Stimulated activated CD4-positive, alpha-beta T cell treated with anti-CD3 and anti-CD28 coated beads, Interleukin-12 subunit alpha, Interleukin-12 subunit beta, amount 100 ng/mL, for 48 hours (primary cell): ENCODE data around the gene ZDHHC22.

Experiments used
- DNase-seq, 3 donors: peaks; one replicate each; pipeline ENCODE4 v3.0.0-alpha.2; 2020; ENCODE audit warnings: low read depth in 2 of 3, low spot score in 1 of 3

ZDHHC22 gene

DNA sequence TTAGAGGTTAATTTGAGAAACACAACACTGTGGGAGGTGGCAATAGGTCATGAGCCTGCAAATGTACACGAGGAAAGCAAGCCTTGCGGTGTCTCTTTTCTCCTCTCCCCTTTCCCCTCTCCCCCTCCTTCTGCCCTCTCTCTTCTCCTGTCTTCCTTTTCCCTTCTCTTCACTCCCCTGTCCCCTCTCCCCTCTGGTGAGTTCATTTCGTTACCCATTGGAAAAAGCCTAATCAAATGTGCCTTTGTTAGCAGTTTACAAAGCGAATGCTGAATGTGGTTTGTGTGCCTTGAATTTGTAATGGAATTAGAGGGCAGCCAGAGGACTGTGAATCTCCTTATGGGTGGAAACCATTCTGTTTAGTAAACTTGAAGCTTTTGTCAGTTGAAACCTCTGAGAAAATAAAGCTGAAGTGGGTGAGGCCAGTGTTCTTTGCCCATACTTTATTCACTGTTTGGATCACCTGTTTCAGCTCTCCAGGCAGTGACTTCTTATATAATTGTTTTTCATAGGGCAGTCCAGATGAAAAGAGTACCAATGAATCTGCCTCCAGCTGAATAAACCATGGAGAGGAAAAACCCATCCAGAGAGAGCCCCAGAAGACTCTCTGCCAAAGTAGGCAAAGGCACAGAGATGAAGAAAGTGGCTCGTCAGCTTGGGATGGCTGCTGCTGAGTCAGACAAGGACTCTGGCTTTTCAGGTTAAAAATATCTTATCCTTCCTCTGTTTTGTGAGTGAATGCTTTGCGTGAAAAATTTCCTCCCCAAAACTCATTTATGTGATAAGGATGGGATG is 36.2 kb downstream of the ZDHHC22 start:
- no peak for DNase-seq

DNA sequence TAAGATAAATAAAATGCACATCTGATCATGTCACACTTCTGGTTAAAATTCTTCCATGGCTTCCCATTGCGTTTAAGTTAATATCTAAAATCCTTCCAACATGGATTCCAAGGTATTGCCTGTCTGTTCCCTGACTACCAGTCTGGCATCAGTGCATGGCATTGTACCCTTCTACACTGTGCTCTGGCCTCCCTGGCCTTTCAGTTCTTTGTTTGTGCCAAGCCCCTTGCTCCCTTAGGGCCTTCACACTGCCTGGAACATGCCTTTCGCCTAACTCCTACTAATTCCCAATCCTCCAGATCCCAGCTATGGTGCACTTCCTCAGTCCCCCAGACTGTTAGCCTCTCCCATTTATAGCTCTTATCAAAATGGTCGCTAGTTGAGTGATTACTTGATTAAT is 37.2 kb downstream of the ZDHHC22 start:
- DNase-seq, result no peak

DNA sequence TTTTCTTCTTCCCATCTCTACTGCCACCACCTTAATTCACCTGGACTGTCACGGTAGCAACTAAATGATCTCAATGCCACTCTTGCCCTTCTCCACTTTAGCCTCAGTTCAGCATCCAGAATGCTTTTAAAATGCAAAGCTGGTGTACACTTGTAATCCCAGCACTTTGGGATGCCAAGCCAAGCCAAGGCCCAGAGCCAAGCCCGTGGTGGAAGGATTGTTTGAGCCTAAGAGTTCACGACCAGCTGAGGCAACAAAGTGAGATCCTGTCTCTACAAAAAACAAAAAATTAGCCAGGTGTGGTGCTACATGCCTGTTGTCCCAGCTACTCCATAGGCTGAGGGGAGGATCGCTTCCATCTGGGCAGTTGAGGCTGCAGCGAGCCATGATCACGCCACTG is 37.6 kb downstream of the ZDHHC22 start:
- no peak for DNase-seq

DNA sequence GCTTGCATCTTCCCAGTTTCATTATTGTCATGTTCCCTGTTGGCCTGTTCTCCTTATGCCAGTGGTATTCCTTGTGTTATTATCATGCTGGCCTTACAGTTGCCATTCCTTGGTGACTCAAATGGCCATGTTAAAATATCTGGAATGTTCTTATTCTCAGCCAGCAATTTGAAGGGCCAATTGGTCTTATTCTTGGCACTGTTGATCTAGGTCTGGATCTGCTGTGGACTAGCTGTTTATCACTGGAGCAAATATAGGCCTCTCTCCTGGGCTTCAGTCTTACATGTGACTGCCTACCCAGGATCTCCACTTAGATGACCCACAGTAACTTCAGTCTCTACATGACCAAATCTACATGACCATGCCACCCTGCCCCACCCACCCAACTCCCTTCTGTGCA is 38.1 kb downstream of the ZDHHC22 start:
- DNase-seq, result no peak

DNA sequence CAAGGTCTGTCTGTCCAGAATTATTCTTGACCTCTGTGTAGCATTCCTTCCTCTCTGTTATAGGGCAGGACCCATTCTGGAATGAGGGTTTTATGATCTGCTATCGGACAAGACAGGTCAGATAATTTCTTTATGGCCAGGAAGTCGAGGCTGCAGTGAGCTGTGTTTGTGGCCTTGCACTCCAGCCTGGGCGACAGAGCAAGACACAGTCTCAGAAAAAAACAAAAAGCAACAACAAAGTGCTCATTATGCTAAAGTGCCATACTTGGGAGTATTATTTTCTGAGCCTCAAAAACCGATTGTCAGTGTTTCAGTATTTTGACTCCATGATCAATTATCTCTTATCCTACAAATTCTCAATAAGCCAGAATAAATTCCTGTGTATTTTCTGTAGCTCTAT is 39.4 kb downstream of the ZDHHC22 start:
- no peak for DNase-seq

DNA sequence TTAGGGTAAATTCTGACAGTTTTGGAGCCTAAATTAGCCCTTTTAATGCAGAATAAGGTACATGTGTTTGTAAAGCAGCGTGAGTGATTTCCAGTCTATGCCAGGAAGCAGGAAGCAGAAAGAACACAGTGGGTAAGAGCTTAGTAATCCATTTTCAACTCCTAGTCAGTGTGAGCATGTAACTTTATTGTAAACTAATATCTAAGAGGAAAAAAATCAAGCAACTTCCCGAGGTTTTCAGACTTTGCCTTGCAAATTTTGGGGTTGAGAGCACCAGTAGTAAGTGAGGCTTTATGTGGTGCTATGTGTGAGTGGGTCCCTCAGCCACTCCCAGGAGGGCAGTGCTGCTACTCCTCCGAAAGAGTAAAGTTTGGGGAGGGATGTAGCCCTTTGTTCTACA is 40.6 kb downstream of the ZDHHC22 start:
- DNase-seq, result no peak

DNA sequence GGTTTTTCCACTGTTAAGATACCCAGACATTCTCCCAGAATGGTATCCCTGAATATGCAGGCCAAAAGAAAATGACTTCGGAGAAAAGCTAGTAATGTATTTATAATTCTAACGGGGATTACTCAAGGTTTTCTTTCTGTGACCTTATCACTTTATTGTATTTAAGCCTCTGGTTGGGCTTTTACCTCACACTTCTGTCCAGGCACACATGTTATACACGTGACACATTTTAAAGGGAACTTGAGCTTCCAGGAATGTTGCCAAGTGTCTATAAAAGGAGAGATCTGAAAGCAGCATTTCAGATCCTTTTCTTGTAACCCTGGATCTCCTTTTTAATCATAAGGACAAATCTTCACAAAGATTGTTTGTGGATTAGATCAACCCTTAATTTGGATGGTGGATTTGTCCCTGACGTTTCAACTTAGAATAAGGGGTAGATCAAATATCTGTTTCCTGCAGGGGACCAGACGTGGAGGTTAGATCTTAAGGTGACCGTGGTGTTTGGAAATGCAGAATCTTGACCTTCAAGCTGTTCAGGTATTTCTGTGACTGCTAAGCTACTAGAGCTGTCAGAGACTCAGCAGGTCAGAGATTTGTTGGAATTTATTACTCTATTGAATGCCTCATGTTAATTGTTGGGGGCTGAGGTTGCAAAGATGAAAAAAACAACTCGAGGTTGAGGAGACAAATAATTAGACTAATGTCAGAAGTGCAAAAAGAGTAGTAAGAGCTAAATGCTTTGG is 42.0 kb downstream of the ZDHHC22 start:
- DNase-seq, result no peak

DNA sequence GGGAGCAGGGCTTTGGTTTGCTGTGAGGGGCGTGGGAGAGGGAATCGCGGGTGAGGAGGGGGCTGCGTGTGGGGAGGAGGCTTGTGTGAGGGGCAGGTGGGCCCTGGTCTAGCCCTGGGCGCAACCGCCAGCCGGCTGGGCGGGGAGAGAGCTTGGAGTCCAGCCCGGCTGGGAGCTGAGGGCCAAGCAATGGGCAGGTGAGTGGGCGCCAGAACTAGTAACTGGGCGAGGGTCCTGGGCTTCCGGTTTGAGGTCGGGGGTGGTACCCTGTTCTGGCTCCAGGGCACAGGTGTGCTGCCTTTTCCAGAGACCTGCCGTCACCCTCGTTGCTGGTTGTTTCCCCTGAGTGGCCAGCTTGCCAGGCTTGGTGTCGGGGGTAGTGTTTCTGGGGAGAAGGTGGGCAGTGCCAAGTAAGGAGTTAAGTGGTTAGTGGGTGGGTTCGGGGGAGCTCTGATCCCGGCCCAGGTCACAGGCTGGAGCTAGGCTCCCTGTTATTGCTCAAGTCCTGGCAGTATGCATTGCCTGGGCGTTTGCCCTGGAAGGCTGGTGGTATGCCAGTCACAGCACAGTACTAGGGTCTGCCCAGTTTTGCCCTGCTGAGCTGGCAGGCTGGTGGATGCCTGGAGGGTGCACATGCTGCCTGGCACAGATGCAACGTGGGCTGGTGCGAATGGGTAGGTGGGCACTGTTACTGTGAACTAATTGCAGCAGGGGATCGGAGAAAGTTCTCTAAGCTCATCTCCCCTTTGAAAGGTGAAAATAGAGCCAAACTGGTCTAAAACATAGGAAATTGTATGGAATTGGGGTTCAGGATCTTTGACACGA is 42.9 kb downstream of the ZDHHC22 start:
- peak in 2 of 3 donors; percentile 8 to 10 for DNase-seq

DNA sequence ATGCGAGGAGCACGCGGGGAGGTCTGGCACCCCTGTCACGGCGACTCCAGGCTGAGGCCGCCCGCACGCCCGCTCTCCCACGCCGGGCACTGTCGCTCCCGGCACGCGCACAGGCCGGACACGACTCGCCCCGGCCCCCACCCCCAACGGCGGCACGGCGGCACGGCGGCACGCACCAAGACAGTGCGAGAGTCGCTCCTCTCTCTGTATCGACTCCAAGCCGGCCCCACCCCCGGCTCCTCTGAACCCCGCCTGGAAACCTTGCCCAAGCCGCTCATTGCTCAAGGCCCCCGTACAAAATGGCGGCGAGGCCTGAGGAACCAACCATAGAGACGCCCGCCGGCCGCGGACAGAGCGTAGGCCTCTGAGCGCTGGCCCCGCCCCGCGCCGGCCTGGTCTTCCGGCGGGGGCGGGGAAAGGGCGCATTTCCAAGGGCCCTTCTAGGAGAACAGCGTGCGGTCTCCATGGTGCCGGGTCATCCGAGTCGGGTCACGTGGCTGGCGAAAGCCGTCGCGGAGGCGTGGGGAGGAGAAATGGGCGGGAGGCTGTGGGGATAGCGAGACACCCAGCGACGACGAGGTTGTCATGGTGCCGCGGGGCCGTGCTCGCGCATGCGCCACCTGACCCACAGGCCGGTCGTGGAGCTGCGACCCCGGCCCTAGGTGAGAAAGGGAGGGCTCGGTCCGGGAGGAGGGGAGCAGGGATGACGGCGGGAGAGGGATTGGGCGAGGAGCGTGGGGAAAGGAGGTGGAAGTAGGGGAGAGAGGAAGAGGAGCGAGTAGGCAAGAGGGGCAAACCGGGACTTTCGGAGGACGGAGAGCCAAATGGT is 43.7 kb downstream of the ZDHHC22 start, which contains the start of gene CIPC:
Gene CIPC, plus strand, starts transcription at position 559 of the 829 bp plus-strand sequence. CDS start 7,451 bp downstream, outside the sequence.
- peak; percentile 98 to 99 (median 99) for DNase-seq

DNA sequence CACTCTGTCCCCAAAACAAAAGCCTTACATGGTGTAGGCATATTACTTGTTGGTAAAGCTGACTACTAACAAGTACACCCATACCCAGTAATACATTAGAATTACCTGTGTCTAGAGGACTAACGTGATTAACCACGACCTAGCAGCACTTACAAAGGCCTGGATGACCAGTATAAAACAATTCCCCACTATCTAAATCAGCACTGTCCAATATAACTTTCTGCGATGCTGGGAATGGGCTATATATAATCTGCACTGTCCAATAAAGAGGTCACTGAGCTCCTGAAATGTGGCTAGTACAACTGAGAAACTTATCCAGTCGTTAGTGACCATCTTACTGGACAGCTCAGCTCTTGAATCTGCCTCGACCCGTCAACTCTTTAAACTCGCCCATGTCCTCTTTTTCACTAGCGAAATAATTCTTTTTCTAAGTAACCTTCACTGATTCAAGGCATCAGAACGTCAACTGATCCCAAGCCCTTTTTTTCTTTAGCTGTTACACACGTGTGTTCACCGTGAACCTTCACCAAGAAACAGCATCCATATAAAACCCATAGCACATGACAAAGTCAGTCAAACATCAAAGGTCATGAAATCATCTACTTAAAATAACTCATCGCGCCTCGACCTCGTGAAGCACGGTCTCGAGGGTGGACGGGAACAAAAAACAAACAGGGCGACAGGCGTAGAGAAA is 44.4 kb downstream of the ZDHHC22 start:
- DNase-seq, result no peak

DNA sequence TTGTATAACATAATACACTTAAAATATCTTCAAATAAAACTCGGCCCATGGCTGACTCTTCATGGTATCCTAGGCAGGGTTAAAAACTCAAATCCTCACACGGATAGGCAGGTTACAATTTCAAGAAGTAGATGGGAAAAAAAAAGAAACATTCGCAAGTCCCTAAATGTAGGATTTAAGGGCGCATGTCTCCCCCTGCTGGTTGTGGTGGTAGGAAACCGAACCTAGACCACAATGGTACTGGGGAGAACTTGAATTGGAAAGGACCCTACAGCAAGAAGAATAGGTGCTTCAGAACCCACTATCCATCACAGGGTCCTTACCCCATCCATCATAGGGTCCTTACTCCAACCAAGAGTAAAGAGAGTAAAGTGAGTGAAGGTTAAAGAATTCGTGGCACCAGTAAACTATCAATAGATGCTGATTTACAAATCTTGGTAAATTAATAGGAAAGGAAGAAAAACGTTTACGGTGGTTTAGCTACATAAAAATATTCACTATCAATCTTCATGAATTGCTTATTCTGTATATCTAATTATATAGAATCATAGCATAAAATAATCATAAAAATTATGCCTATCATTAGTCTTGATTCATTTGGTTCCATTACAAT is 46.8 kb downstream of the ZDHHC22 start:
- peak; percentile 65 to 75 (median 70) for DNase-seq

DNA sequence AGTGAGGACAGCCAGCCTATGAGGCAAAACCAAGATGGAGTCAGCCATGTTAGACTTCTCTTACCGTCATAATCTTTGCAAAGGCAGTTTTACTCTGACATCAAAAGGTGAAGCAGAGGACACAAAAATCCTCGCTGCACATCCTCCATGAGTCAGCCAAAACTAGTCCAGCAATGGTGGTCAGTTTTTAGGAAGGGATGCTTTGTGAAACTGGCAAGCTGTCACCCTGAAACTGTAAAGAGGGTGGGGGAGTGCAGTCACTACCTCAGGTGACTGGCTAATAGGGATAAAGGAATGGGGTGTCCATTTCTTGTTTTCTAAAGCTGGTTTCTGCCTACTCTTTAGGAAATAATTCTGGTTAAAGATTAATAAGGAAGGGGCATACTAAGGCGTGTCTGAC is 48.9 kb downstream of the ZDHHC22 start:
- DNase-seq, result no peak

DNA sequence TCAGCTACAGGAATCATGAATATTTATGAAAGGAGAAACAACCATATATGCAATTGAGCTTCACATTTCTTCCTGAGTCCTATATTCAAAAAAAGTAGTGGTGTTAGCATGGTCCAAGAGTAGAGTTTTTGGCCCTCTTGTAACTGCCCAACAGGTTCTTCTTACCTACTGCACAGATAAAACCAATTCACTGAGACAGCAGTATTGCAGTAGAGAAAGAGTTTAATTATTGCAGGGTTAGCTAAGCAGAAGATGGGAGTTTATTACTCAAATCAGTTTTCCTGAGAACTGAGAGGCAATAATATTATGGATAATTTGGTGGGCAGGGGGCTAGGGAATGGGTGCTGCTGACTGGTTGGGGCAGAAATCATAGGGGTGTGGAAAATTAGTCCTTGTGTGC is 50.1 kb downstream of the ZDHHC22 start:
- DNase-seq, result no peak

DNA sequence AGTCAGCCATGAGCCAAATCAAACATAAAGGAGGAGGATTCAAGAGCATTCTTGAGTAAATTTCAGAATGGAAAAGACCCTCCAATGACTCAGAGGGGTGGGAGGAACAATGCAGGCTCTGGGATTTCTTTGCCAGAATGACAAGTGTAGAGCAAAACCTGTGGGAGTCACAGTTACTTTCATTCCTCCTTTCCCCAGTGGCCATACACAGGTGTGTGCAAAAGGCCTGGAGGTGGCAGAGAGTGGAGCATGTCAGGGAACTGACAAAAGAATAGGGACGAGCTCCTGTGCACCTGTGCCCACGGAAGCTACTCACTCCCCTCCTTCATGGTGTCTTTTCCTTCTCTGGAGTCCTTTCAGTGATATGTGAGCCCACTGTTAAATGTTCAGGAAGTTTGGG is 52.9 kb downstream of the ZDHHC22 start:
- no peak for DNase-seq

DNA sequence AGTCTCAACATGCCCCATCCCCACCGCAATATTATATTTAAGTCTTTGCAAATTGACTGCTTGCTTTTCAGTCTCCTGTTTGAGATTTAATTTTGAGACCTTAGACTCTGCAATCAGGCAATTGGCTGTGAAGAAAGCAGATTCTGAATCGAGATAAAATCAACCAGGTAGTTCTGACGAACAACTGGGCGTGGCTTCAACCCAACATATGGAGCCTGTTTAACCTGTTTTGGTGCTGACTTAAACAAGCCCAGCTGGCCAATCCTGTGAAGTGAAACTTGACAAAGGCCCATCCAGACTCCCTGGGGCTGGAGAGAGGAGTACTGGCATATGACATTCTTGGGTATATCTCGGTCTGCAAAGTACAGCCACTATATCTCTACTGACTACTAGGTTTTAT is 53.4 kb downstream of the ZDHHC22 start:
- DNase-seq, result no peak

DNA sequence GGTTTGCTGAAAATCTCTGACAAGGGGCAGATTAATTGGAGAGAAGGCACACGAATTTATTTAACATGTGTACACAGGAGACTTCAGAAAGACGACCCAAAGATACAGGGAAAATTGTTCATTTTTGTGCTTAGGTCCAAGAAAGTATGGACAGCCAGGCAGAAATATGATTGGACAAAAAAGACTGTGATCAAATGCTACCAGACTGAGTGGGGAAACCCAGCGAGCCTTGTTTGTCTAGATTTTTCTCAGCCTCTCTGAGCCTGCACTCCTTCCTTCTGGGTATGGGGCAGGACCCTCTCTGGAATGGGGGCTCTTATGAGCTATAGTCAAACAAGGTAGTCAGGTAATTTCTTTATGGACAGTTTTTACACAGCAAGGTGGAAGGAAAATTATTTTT is 54.0 kb downstream of the ZDHHC22 start:
- DNase-seq, result no peak

DNA sequence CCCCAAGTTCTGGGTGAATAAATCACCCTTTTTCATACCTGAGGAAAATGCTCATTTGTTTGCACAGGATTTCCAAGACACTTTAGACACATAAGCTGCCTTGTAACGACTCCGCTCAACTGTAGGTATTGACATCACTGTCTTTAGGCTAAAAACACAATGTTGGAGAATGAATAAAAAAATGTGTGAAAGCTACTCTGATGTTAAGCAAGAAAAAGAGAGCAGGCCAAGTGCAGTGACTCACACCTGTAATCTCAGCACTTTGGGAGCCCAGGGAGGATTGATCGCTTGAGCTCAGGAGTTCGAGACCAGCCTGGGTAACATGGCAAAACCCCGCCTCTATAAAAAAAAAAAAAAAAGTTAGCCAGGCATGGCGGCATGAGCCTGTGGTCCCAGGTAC is 54.6 kb downstream of the ZDHHC22 start:
- no peak for DNase-seq

DNA sequence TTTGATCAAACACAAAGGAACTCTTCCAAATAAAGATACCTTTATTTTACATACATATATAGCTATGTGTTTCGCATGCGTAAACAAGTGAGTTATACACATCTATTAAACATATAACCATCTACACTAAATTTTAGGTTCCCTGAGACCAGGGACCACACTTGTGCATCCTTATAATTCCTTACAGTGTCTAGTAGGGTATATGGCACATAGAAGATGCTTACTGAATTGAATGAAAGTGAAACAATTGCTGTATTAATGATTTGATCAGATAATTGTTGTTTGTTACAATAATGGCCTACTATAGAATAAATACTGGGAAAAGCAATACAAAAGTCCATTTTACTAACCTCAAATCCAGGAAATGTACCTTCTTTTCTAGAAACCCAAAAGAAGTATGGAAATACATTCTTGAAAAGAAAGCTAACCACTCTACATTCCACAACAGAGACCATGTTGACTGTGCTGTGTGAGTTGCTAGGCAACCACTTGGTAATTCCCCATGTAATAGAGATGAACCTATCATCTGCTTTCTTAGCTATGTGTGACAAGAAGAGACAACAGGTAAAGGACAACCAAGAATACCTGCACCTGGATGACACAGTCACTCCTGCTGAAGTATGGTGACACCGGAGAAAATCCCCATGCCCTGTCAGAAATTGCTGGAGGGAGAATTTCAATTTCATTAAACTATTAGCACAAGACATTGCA is 55.4 kb downstream of the ZDHHC22 start:
- no peak for DNase-seq

DNA sequence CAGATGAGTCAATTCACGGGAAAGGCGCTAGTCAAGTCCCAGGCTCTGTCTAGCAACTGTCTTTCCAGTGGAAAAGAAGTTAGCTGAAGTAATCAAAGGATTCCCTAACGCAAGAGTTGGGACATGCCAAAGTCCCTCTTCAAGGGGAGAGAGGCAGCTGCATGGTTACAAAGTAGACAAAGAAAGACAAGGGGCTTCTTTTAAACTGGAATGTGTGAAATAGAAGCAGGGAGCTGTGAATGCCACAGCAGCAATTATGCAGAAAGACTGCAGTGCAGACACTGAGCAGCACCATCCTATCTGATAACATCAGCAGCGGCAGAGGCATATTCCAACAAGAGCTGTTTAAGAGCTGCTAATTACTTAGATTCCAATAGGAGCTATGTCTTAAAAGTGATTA is 56.1 kb downstream of the ZDHHC22 start:
- no peak for DNase-seq
